Measurements from ENCODE around the gene KHK. TPM values are rescaled to one million over a fixed set of nuclear protein-coding genes. Genes with fewer than 3 reads are reported as not detected.

KHK gene
- total RNA-seq, 4 donors from 2014 or later = 1.8 to 12.0 (median 6.3) TPM

- no peaks in the 10 kb centered on the region for H3K27me3 ChIP-seq
- intact Hi-C loops (cut with DNase I; ENCODE audit: low total_unique reads) = loop anchor here (5.0 kb wide), 2 partner anchors 37 to 57 kb away; partner anchors contain the start of genes AGBL5 and TMEM214
- no peak overlapping the region for H3K4me3 ChIP-seq
- no peaks in the 10 kb centered on the region for H3K36me3 ChIP-seq
- in situ Hi-C loops (cut with MboI; ENCODE audit: low pct_ligation_motif_present in 1 of 4, low pct_unique_long_range_greater_than_20kb in 1 of 4, low sequenced_read_pairs in 3 of 4) = loop anchor here (10.0 to 25.0 kb wide), 2 partner anchors 125 to 127 kb away; partner anchors contain the start of gene MAPRE3 (in 3 of the 4)
- TF ChIP-seq CTCF (IDR thresholded peaks at IDR 0.05) (no peak), POLR2A (IDR thresholded peaks at IDR 0.05) (no peak), POLR2AphosphoS5 (IDR thresholded peaks at IDR 0.05) (no peak), EP300 (IDR thresholded peaks at IDR 0.05; ENCODE audit: low read depth) (no peak)
- no peak for DNase-seq
- no peak overlapping the region for H3K27ac ChIP-seq
- peaks cover 12 to 31% (median 23%) of the 10 kb centered on the region in 4 donors for H3K4me1 ChIP-seq
- 89% methylated on average over 14 of the region's 14 CpGs; no CpG with 5 or more reads in 1 of the 2 donors for WGBS, 2 donors (ENCODE audit: low coverage in 1 of 2)
- no peaks in the 10 kb centered on the region for H3K9me3 ChIP-seq
Measured at GRCh38 chr2:27089111-27089954, 2.8 kb downstream of the KHK start.

GRCh38 chr2:27091746-27092695, 5.4 kb downstream of the KHK start:
- in situ Hi-C loops (cut with MboI; ENCODE audit: low pct_ligation_motif_present in 1 of 4, low pct_unique_long_range_greater_than_20kb in 1 of 4, low sequenced_read_pairs in 3 of 4) = loop anchor here in 3 of 4 donors (25.0 kb wide), 1 partner anchor 130 kb away; the partner anchor contains the start of gene MAPRE3 (in 3 of the 3)
- no peak overlapping the region for H3K27ac ChIP-seq
- intact Hi-C loops (cut with DNase I; ENCODE audit: low total_unique reads) = no loop called here

GRCh38 chr2:27092696-27093429, 6.3 kb downstream of the KHK start:
- TF ChIP-seq POLR2A (IDR thresholded peaks at IDR 0.05) = no peak
- no peak for TF ChIP-seq EP300 (IDR thresholded peaks at IDR 0.05; ENCODE audit: low read depth)
- TF ChIP-seq POLR2AphosphoS5 (IDR thresholded peaks at IDR 0.05) = no peak

More at GRCh38 chr2:27091746-27092695, 5.4 kb downstream of the KHK start:
- Histone ChIP-seq H3K4me1 (peaks cover 9 to 22% (median 15%) of the 10 kb centered on the region in 4 donors), H3K36me3 (no peaks in the 10 kb centered on the region), H3K9me3 (no peaks in the 10 kb centered on the region), H3K27me3 (no peaks in the 10 kb centered on the region), H3K4me3 (no peak overlapping the region)
- 75 to 80% methylated on average over 7 to 25 of the region's 25 CpGs for WGBS, 2 donors (ENCODE audit: low coverage in 1 of 2)
- no peak for TF ChIP-seq CTCF (IDR thresholded peaks at IDR 0.05)
- TF ChIP-seq POLR2A (IDR thresholded peaks at IDR 0.05) = no peak
- no peak for TF ChIP-seq POLR2AphosphoS5 (IDR thresholded peaks at IDR 0.05)
- TF ChIP-seq EP300 (IDR thresholded peaks at IDR 0.05; ENCODE audit: low read depth) = no peak
- DNase-seq = no peak

More at GRCh38 chr2:27092696-27093429, 6.3 kb downstream of the KHK start:
- Histone ChIP-seq H3K9me3 (no peaks in the 10 kb centered on the region), H3K4me3 (no peak overlapping the region), H3K4me1 (peaks cover 3 to 14% (median 9%) of the 10 kb centered on the region in 4 donors), H3K27me3 (no peaks in the 10 kb centered on the region), H3K36me3 (no peaks in the 10 kb centered on the region), H3K27ac (no peak overlapping the region)
- intact Hi-C loops (cut with DNase I; ENCODE audit: low total_unique reads) (no loop called here), in situ Hi-C loops (cut with MboI; ENCODE audit: low pct_ligation_motif_present in 1 of 4, low pct_unique_long_range_greater_than_20kb in 1 of 4, low sequenced_read_pairs in 3 of 4) (loop anchor here in 3 of 4 donors (25.0 kb wide), 1 partner anchor 131 kb away; the partner anchor contains the start of gene MAPRE3 (in 3 of the 3))
- WGBS, 2 donors (ENCODE audit: low coverage in 1 of 2) = 52% methylated on average over 6 of the region's 10 CpGs; no CpG with 5 or more reads in 1 of the 2 donors
- DNase-seq = no peak
